ENCODE measurements around the gene MTCL1.

DNA sequence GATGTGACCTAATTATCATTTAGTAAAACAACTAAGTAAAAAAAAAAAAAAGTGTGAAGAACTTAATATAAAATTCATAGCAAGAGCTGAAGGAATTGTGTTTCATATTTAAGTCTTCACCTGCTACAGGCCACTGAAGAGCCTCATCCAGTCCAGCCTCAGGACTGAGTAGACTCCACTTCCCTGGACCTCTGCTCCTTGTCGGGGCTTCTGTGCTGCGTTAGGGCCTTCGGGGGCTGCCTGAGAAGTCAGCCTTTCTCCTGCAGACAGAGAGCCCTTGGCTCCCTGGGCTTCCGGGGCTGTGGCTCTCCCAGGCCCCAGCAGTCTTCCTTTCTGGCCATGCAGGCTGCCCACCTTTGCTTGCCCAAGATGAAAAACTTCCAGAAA lies 95.5 kb downstream of the MTCL1 start:
- TF ChIP-seq, protein P1, sequence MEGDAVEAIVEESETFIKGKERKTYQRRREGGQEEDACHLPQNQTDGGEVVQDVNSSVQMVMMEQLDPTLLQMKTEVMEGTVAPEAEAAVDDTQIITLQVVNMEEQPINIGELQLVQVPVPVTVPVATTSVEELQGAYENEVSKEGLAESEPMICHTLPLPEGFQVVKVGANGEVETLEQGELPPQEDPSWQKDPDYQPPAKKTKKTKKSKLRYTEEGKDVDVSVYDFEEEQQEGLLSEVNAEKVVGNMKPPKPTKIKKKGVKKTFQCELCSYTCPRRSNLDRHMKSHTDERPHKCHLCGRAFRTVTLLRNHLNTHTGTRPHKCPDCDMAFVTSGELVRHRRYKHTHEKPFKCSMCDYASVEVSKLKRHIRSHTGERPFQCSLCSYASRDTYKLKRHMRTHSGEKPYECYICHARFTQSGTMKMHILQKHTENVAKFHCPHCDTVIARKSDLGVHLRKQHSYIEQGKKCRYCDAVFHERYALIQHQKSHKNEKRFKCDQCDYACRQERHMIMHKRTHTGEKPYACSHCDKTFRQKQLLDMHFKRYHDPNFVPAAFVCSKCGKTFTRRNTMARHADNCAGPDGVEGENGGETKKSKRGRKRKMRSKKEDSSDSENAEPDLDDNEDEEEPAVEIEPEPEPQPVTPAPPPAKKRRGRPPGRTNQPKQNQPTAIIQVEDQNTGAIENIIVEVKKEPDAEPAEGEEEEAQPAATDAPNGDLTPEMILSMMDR (conservative IDR thresholded peaks at IDR 0.05 in 1 of 2, IDR thresholded peaks at IDR 0.05 in 1 of 2; ENCODE audit: low read depth in 1 of 2, low read length in 2 of 2) = no peak
- no peak for TF ChIP-seq EZH2 (IDR thresholded peaks at IDR 0.05; ENCODE audit: low read length, missing control alignments)
